ENCODE data around the gene PLPP2. TPM values are rescaled to one million over a fixed set of nuclear protein-coding genes. Genes with fewer than 3 reads are reported as not detected.

Gene PLPP2
- total RNA-seq, 1 donor from 2014 or later: 0.76 TPM

- ATAC-seq (no peak), DNase-seq (ENCODE audit: missing footprints) (no peak)
Measured at GRCh38 chr19:318509-318774, 27.2 kb upstream of the PLPP2 start.

GRCh38 chr19:317710-318508, 26.7 kb upstream of the PLPP2 start:
- DNase-seq (ENCODE audit: missing footprints) (no peak), ATAC-seq (no peak)
- intact Hi-C loops (cut with DNase I): no loop called here

More at GRCh38 chr19:318509-318774, 27.2 kb upstream of the PLPP2 start:
- intact Hi-C loops (cut with DNase I): no loop called here

- intact Hi-C loops (cut with DNase I): no loop called here
- ATAC-seq (no peak), DNase-seq (ENCODE audit: missing footprints) (no peak)
Measured at GRCh38 chr19:315811-316210, 24.6 kb upstream of the PLPP2 start.

GRCh38 chr19:313988-314815, 23.0 kb upstream of the PLPP2 start:
- intact Hi-C loops (cut with DNase I): no loop called here
- no peak for DNase-seq (ENCODE audit: missing footprints)
- ATAC-seq: no peak

- no peak for DNase-seq (ENCODE audit: missing footprints)
- ATAC-seq: no peak
- intact Hi-C loops (cut with DNase I): no loop called here
Measured at GRCh38 chr19:313169-313987, 22.2 kb upstream of the PLPP2 start.

- intact Hi-C loops (cut with DNase I): no loop called here
- DNase-seq (ENCODE audit: missing footprints) (no peak), ATAC-seq (no peak)
Measured at GRCh38 chr19:311813-312261, 20.6 kb upstream of the PLPP2 start.

- ATAC-seq (no peak), DNase-seq (ENCODE audit: missing footprints) (no peak)
- intact Hi-C loops (cut with DNase I): no loop called here
Measured at GRCh38 chr19:310781-311496, 19.7 kb upstream of the PLPP2 start.

GRCh38 chr19:310141-310651, 19.0 kb upstream of the PLPP2 start:
- ATAC-seq (no peak), DNase-seq (ENCODE audit: missing footprints) (no peak)
- intact Hi-C loops (cut with DNase I): no loop called here

- ATAC-seq (no peak), DNase-seq (ENCODE audit: missing footprints) (no peak)
- intact Hi-C loops (cut with DNase I): loop anchor here (2.0 kb wide), 1 partner anchor 34 kb away; no protein-coding TSS in a partner anchor
Measured at GRCh38 chr19:309206-309565, 18.0 kb upstream of the PLPP2 start.

- intact Hi-C loops (cut with DNase I): loop anchor here (2.0 kb wide), 1 partner anchor 34 kb away; no protein-coding TSS in a partner anchor
- DNase-seq (ENCODE audit: missing footprints): no peak
- ATAC-seq: no peak
Measured at GRCh38 chr19:308471-309205, 17.4 kb upstream of the PLPP2 start.

GRCh38 chr19:307793-308420, 16.7 kb upstream of the PLPP2 start:
- ATAC-seq: no peak
- no peak for DNase-seq (ENCODE audit: missing footprints)
- intact Hi-C loops (cut with DNase I): loop anchor here (2.0 kb wide), 1 partner anchor 35 kb away; no protein-coding TSS in a partner anchor

- DNase-seq (ENCODE audit: missing footprints) (no peak), ATAC-seq (no peak)
- intact Hi-C loops (cut with DNase I): no loop called here
Measured at GRCh38 chr19:307111-307531, 15.9 kb upstream of the PLPP2 start.

- intact Hi-C loops (cut with DNase I): no loop called here
- ATAC-seq: peak; percentile 18
- DNase-seq (ENCODE audit: missing footprints): no peak
Measured at GRCh38 chr19:306151-306900, 15.1 kb upstream of the PLPP2 start.

GRCh38 chr19:305240-306150, 14.3 kb upstream of the PLPP2 start:
- DNase-seq (ENCODE audit: missing footprints) (no peak), ATAC-seq (no peak)
- intact Hi-C loops (cut with DNase I): no loop called here

GRCh38 chr19:296476-297225, 5.4 kb upstream of the PLPP2 start:
- DNase-seq (ENCODE audit: missing footprints): peak; percentile 84
- peak; percentile 65 for ATAC-seq
- intact Hi-C loops (cut with DNase I): no loop called here

Measured in Right ventricle myocardium inferior (tissue), 1 donor.